Stimulated activated CD4-positive, alpha-beta T cell treated with anti-CD3 and anti-CD28 coated beads, Interleukin-4, amount 100 ng/mL, for 4 hours (primary cell): ENCODE data around the gene IPMK.
"Not testable (repeated sequence)": the region's sequence is repeated elsewhere in the genome, so short reads cannot be mapped to it uniquely, and the experiment has no call there.

Experiments used
- DNase-seq, 2 experiments: peaks; one replicate each; pipeline ENCODE4 v3.0.0-alpha.2; 2020

IPMK gene

DNA sequence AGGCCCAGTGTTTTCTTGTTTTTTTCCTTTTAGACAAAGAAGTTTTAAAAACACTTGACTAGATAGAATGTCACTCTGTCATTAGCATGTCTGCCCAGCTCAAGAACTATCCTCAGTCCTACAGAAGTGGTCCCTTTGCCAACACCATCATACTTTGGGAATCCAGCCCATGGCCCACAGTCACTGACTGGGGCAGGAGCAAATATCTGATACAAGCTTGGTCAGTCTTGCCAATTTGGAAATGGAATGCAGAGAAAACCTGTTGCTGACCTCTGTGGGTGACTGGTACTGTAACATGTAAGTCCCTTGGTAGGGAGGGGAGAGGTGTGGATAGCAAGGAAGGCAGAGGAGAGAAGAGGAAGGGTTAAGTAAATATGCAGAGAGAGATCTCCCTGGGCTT lies 47.8 kb downstream of the IPMK start:
- no peak for DNase-seq

DNA sequence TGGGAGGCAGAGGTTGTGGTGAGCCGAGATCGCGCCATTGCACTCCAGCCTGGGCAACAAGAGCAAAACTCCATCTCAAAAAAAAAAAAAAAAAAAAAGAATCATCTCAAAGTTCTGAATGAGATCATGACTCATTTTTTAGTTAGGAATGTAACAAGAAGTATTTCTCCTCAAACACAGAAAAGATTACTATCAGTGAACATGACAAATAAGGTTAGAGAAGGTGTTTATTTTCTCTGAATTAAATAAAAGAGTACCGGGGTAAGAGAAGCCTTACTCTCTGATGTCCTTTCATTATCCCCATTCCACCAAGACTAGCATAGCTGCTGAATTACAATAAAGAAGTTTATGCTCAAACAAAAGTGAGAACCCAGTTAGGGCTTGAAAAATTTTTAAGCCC lies 50.1 kb downstream of the IPMK start:
- DNase-seq, result no peak

DNA sequence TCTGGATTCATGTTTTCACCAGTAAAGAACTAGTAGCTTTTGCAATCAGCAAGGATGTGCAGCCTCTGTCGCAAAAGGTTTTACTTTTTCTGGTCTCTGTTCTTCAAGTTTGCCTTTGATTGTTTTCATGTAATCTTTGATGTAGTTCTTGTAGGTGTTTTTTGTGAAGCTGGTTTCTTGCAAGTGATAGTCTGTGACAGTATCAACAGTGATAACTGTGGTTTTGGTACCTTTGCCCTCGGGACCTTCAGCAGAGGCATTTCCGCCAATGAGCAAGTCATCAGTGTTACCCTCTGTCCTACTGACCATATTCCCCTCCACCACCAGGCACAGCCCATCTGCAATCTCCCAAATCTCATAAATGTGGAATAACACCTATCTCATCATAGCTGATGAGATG lies 55.1 kb downstream of the IPMK start:
- no peak for DNase-seq

DNA sequence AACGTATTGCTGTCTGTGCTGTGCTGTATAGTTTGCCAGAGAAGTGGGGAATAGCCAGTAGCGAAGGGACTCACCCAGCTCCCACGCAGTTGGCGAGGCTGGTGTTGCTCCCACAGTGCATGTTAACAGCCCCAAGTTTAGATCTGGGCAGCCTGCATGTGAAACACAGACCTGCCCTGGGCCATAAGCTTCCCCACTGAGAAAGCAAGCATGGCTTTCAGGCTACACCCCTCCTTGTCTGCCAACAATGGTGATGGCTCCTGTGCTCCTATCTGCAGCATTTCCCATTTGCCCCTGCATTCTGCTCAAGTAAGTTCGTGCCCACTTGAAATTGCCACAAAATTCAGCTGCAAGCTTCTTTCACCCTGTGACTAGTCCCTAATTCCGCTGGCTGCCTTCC lies 57.5 kb downstream of the IPMK start:
- DNase-seq, result no peak

DNA sequence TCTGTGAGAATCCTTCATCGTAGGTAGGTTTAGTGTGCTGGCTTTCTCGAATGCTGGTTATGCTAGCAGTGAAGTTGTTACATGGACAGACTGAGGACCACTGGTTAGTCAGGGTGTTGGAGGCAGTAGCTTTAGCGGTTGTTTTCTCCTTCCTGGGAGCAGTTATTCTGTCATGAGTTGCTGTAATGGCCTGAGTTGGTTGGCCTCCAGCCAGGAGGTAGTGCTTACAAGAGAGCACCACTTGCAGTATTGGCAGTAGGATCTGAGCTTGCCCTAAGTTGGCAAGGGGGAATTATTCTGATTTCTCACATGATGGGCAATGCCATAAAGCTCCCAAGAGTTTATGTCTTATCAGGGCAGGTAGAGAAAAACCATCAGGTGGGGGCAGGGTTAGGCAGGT lies 58.0 kb downstream of the IPMK start:
- DNase-seq, result no peak

DNA sequence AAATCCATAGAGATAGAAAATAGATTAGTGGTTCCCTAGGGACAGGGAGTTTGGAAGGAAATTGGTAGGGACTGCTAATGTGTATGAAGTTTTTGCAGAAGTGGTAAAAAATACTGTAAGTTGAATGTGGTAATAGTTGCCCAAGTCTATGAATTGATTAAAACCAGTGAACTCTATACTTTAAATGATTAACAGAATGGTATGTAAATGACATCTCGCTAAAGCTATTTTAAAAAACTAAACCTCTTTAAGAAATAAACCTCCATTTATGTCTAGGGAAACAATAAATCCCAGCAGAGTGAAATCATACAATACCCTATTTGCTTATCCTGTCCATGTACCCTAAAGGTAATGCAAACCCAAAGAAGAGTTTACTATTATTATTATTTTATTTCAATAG lies 61.4 kb downstream of the IPMK start:
- DNase-seq, result no peak

DNA sequence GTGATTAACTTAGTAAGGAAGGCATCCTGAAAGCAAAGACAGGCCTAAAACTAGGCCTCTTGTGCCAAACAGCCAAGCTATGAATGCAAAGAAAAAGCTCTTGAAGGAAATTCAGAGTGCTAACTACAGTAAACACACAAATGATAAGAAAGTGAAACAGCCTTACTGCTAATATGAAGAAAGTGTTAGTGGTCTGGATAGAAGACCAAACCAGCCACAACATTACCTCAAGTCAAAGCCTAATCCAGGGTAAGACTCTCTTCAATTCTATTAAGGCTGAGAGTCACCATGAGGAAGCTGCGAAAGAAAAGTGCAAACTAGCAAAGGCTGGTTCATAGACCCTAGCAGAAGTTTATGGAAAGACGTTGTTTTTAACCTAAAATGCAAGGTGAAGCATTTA lies 66.0 kb downstream of the IPMK start:
- no peak for DNase-seq

DNA sequence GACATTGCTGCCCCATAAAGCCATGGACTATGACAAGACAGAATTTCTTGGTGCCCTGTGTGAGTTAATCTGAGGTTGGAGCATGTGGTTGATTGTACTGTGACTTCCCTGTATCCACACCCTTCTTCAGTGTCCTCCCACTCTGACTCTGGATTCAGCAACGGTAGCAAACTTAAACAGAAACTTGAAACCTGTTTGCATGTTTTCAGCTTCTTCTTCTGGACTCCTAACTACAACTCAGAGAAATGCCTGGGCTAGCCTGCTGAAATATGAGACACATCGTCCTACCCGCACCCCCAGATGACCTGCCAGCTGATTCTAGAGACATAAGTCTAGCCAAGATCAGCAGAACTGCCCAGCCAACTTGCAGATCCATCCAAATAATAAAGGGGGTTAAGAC lies 78.4 kb downstream of the IPMK start:
- DNase-seq, result no peak

DNA sequence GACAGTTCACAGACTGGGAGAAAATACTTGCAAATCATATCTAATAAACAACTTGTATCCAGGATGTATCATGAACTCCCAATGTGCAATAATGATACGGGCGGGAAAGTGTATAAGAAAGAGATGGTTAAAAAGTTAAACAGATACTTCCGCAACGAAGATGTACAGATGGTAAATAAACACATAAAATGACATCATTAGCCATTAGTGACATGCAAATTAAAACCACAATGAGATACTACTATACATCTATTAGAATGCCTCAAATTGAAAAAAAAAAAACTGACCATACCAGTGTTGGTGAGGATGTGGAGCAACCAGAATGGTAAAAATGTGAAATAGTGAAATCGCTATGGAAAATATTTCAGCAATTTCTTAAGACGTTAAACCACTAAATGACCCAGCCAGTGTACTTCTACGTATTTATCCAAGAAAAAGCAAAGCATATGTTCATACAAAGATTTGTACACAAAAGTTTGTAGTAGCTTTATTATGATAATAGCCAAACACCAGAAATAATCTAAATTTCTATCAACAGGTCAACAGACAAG lies 83.5 kb downstream of the IPMK start:
- DNase-seq, result no peak

DNA sequence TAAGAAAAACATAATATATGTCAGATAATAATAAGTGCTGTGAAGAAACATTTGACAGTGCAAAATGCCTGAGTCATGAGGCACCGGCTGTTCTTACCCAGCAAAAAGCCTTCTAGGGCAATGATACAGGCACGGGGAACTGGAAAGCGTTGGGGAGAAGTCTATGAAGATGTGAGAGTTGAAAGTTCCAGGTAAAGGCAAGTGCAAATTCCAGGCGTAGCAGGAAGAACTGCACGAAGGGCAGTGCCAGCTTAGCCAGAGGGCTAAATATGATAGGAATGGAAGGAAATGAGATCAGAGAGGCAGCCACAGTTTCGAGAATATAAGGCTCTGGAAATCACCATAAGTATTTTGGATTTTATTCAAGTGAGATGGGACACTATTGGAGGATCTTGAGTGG lies 87.0 kb downstream of the IPMK start:
- no peak for DNase-seq

DNA sequence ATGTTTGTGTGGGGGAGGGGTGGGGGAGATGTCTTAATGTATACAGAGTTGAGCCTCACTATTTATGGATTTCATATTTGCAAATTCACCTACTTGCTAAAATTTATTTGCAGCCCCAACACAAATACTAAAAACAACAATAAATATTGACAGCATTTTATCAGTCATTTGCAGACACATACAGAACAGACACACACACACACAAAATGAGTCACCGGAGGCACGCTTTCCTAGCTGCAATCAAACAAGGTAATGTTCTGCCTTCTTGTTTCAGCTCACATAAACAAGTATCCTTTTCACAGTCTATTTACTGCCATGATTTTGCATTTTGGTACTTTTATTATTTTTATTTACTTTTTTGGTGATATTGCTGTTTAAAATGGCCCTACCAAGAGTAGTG lies 88.5 kb downstream of the IPMK start:
- DNase-seq, result no peak

DNA sequence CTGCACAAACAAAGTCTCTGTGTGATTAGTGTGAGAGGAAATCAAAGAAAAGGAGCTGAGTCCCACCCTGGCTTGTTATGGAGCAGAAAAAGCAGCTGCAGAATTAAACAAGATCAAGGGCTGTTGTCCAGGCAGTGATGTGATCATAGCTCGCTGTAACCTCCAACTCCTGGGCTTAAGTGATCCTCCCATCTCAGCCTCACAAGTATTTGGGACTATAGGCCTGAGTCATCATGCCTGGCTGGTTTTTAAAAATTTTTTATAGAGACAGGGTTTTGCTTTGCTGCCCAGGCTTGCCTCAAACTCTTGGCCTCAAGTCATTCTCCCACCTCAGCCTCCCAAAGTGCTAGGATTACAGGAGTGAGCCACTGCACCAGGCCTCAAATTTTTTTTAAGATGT lies 88.9 kb downstream of the IPMK start:
- no peak for DNase-seq

DNA sequence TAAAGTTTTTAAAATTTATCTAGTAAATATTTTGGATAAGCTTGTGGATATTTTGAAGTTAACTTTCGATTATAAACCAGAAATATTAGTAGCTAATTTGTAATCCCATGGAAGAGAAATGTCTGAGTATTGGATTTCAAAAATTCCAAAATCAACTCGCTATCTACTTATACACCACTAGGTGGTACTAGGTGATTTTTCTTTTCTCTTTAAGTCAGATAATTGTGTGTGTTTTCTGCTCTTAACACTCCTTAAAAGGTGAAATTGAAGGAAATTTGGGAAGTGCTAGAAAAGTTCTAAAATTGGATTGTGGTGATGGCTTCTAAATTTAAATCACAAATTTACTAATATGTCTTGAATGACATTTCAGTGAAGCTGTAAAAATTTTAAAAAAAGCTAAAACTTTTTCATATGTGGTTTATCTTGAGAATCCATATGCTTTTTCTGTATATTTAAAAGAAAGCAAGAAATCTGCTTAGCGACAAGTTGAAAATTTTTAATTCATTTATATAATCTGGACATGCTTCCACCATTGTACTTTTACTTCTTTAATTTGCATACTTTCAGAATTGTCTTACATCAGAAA lies 90.2 kb downstream of the IPMK start:
- no peak for DNase-seq

DNA sequence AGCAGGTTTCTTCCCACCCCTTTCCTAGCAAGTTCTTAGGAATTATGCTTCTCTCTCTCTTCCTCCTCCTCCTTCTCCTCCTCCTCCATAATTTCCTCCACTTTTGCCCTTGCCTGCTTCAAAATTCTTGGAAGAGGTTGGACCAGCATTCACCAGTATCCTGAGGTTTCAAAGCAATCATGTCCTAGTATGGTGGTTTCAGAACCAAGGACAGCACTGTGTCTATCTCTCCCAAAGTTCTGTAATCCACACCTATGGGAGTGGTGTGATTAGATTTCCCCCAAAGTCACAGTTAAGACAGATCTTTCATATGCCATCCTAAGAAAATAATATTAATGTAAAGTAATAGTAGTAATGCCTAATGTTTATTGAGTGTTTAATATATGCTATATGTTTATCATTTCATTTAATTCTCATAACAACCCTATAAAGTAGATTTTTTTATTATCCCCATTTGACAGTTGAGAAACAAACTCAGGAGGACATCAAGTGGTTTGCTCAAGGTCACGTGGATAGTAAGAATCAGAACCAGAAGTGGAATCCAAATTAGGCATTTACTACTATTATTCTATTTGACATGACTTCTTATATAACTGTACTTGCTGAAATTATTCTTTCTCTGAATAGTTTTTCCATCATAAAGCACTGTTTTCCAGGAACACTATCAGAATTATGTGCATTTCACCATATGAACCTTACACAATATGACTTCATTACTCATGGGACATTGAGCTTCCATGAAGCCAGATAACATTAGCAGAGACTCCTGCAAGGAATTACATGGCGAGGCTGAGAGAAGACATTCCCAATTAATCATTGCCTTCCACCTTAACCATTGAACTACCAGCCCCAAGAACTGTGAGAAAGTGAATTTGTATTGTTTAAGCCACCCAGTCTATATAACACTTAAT lies 91.4 kb downstream of the IPMK start:
- DNase-seq, result no peak

DNA sequence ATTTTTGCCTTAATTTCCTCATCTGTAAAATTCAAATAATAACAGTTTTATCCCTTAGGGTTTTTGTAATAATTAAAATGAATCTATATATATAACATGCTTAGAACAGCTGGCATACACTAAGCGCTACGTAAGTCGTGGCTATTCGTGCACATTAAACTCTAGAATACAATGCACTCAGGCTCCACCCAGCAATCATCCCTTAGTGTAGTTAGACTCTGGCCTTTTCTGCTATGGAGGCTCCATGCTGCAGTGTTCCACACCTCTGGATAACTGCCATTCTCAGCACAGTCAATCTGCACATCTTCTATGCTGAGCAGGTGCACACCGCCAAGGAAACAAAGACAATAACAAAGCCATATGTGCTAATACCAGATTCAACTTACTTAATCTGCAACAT lies 92.9 kb downstream of the IPMK start:
- no peak for DNase-seq

DNA sequence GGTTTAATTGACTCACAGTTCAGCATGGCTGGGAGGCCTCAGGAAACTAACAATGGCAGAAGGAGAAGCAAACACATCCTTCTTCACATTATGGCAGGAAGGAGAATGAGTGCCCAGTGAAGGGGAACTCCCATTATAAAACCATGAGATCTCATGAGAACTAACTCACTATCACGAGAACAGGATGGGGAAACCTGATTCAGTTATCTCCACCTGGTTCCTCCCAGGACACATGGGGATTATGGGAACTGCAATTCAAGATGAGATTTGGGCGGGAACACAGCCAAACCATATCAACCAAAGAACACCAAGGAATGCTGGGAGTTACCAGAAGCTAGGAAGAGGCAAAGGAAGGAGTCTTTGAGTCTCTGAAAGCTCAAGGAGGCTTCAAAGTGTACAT lies 94.3 kb downstream of the IPMK start:
- no peak for DNase-seq

DNA sequence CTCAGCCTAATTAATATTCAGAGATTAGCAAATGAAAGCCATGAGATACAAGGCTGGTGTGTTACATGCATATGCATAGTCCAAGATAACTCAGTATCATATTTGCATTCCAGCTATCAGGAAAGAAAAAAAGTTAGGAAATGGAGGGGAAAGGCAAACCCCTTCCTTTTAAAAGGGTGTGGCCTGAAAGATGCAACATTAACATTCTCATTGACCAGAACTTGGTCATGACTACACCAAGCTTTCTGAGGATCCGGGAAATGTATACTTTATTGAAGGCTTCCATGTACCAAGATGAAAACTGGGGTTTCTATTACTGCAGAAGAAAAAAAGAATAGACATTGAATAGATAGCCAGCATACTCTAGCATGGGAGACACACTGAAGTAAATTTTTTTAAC lies 96.5 kb downstream of the IPMK start:
- DNase-seq, result no peak

DNA sequence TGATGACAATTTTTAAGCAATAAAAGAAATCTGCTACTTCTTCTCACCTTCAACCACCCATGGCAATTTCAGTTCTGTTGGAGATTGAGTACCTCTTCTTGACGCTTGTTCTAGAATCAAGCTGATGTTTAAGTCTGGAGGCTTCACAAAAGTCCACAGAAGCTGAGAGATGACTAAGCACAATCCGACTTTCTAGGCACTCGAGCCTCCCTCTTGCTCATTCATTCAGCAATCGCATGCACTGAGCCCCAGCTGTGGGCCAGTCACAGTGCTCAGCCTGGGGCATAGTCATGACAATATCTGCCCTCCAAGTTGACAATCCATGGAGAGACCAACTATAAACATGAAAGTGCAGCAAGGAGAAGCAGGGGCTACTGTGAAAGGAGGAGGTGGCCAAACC lies 103.2 kb downstream of the IPMK start:
- DNase-seq, result no peak

DNA sequence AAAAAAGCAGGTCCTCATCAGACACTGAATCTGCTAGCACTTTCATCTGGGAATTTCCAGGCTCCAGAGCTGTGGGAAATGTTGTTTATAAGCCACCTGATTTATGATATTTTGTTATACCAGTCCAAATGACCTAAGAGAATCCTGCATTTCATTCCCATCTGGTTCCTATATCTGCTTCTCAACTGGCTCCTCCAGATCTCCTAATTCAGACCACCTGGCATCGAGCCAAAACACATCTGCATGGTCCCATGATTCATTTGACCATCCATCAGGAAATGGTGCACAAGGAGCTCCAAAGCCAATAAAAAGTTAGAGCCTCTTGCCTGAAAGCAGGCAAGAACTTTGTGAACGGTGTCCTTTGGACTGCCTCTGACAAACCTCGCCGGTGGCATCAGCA lies 108.9 kb downstream of the IPMK start:
- DNase-seq, result no peak

DNA sequence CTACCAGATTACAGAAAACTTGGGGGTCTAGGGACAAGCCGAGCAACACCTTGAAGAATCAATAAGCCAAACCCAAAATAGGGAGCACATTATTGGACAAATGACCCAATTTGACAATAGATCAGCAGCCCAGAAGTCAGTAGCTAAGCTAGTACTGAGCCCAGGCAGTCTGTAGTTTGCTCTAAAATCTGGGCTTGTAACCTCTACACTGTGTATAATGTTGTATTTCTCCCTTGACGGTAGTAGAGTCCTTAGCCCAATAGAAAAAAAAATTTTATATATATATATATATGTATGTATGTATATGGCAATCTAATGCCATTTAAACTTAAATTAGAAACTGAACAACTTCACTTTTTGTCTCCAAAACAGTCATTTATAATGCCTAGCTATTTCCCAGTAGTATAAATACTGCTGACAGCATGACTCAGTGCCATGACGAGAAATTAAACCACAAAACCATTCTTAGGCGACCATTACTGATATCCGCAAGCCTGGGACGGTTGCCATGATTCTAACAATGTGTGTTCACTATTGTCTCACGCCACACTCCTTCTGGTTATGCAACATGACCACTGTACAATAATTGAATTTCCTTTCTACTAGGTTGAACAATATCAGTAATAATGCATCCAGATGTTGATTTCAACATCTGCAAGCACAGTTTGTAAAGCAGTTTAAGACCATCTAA lies 110.5 kb downstream of the IPMK start:
- no peak for DNase-seq

DNA sequence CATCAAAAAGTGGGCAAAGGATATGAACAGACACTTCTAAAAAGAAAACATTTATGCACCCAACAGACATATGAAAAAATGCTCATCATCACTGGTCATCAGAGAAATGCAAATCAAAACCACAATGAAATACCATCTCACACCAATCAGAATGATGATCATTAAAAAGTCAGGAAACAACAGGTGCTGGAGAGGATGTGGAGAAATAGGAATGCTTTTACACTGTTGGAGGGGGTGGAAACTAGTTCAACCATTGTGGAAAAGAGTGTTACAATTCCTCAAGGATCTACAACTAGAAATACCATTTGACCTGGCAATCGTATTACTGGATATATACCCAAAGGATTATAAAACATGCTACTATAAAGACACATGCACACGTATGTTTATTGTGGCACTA lies 111.8 kb downstream of the IPMK start:
- DNase-seq, result not testable (repeated sequence)

DNA sequence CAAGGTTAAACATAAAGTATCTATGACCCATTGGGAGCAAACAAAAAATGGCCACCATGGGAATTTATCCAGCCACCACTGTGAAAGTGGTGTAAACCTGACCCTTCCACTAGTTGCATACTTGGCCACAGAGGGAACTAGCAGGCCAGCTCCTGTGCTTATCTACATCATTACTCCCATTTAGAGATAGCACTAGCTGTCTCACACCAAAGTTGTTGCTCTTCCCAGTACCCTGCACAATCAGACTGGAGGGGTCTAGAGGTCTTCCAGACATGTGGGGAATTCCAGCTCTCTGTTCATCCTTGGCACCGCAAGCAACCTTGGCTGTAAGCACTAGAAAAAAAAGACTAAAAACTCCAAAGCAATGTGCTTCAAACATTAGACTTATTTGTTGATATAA lies 113.9 kb downstream of the IPMK start:
- DNase-seq, result no peak

DNA sequence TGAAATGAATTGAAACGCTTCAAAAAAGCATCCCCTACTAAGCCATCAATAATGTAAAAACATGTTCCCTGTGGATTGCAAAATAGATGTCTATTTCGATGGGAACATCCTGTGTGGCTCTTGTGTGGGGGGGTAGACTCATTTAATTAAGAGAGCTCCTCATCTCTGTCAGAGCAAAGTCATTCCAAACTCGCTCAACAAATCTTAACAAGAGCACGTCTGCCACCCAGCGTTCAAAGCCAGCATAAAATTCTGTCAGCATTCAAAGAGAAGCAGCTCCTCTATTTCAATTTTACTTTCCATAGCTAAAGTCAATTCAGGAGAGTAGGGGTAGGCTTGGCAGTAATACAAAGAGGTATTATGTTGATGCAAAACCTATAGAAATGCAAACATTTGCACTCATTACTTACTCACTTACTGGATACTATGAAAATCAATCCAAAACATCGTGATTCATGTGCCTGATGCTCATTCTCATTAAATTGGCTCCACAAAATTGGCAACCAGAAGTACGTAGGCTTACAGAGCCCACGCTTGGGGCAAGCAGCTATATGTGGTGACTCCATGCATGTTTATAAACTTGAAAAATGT lies 114.9 kb downstream of the IPMK start:
- peak in 1 of 2 experiments; percentile 3 for DNase-seq

DNA sequence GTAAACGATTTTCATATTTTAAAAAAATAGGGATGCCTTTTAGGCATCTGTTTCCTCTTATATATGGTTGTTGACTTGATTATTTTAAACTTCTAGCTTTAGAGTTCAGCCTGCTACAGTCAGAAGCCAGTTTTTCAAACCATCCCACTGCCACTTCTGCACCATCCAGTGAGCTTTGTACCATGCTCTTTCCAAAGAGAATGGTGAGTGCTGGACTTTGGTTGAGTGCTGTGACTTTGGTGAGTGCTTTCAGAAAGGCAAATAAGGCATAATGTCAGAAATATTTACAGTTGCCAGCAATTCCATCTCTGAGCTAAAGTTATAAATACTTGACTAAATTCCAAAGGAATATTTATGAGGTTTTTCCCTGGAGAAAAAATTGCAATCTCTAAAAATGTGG lies 117.4 kb downstream of the IPMK start:
- DNase-seq, result no peak
